PC-9 (cell line): ENCODE results near the gene RAB10.

Source experiments
- EZH2 ChIP-seq: fragments of 200-600 bp; sonication (generic); IDR thresholded peaks from 2 replicates; pipeline ENCODE4 v1.8.0; 2017; ENCODE audit warnings: antibody characterized with exemption, low read depth
- TF ChIP-seq, protein P1 (sequence below): fragments of 200-600 bp; sonication (generic); conservative IDR thresholded peaks from 2 replicates; pipeline ENCODE4 v1.6.1; 2017; ENCODE audit warnings: mixed run types, antibody characterized with exemption, mild to moderate bottlenecking, moderate library complexity

DNA sequence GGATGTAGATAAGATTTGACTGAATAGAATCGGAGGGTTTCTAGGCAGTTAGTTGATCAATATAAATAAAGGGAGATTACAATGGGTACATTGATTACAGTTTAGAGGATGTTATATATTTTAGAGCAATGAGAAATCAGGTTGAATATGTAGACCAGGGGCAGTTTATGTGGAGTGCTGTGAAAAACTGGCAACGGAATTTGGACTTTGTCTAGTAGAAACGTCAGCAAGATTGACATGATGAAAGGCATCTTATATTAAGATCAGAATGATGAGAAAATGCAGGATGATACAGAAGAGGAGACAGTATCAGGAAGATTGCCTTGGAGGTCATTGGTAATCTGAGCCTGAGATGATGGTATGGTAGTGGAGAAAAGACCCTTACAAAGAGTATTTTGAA lies 39.9 kb downstream of the RAB10 start:
- TF ChIP-seq, protein P1, sequence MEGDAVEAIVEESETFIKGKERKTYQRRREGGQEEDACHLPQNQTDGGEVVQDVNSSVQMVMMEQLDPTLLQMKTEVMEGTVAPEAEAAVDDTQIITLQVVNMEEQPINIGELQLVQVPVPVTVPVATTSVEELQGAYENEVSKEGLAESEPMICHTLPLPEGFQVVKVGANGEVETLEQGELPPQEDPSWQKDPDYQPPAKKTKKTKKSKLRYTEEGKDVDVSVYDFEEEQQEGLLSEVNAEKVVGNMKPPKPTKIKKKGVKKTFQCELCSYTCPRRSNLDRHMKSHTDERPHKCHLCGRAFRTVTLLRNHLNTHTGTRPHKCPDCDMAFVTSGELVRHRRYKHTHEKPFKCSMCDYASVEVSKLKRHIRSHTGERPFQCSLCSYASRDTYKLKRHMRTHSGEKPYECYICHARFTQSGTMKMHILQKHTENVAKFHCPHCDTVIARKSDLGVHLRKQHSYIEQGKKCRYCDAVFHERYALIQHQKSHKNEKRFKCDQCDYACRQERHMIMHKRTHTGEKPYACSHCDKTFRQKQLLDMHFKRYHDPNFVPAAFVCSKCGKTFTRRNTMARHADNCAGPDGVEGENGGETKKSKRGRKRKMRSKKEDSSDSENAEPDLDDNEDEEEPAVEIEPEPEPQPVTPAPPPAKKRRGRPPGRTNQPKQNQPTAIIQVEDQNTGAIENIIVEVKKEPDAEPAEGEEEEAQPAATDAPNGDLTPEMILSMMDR, result no peak
- TF ChIP-seq EZH2, result no peak
